Tibial nerve (tissue), 3 donors: ENCODE results near the gene TANC1.

ENCODE experiments used
- POLR2A ChIP-seq, 2 donors: fragments of 450-650 bp; IDR thresholded peaks; one replicate each; pipeline ENCODE4 v1.6.1; 2017; ENCODE audit warnings: antibody characterized with exemption in 2 of 2, mild to moderate bottlenecking in 2 of 2, moderate library complexity in 2 of 2
- TF ChIP-seq, protein P1 (sequence below), 5 experiments: fragments of 200-600 bp in 3 of 5; fragments of 450-650 bp in 2 of 5; sonication (generic) in 3 of 5; IDR thresholded peaks; one replicate each; pipeline ENCODE4 v1.5.1; 2016 to 2019; ENCODE audit warnings: antibody characterized with exemption in 5 of 5, mild to moderate bottlenecking in 3 of 5, moderate library complexity in 2 of 5

DNA sequence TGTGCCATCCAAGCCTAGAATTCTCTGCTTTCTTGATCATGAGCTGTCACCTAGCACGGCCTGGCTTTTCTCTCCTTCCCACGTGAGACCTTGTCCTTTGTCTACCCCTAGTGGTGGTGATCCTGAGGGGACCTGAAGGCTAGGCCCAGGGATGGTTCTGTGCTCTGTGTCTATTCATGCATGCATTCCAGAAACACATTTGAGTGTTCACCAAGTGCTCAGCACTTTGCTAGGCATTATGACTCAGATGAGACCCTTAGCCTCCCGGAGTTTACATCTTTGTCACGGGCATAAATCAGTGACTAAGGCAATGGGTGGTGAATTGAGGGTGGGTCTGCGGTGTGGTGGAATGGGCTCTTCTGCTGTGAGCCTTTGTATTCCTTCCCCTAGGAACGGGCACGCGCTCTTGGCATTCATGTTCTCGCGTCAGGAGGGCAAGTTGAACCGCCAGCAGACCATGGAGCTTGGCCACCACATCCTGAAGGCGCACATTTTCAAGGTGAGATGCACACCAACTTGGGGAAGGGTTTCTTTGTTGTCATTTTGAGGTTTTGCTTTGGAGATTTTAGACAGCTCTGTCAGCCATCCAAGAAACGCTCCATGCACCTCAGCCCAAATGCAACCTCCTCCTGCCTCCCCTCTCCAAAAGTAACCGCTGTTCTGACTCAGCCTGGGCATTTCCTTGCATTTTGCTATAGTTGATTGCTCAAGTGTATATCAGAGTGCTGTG lies 217.1 kb downstream of the TANC1 start:
- TF ChIP-seq POLR2A (IDR thresholded peaks at IDR 0.05) = no peak
- TF ChIP-seq, protein P1, sequence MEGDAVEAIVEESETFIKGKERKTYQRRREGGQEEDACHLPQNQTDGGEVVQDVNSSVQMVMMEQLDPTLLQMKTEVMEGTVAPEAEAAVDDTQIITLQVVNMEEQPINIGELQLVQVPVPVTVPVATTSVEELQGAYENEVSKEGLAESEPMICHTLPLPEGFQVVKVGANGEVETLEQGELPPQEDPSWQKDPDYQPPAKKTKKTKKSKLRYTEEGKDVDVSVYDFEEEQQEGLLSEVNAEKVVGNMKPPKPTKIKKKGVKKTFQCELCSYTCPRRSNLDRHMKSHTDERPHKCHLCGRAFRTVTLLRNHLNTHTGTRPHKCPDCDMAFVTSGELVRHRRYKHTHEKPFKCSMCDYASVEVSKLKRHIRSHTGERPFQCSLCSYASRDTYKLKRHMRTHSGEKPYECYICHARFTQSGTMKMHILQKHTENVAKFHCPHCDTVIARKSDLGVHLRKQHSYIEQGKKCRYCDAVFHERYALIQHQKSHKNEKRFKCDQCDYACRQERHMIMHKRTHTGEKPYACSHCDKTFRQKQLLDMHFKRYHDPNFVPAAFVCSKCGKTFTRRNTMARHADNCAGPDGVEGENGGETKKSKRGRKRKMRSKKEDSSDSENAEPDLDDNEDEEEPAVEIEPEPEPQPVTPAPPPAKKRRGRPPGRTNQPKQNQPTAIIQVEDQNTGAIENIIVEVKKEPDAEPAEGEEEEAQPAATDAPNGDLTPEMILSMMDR (IDR thresholded peaks at IDR 0.05) = no peak
